GM10266 (cell line): ENCODE data around the gene TNP2.
A peak's percentile ranks its signal among the peaks of the same experiment; 100 is the strongest.

ENCODE experiments used
- DNase-seq: peaks from one replicate; pipeline ENCODE4 v3.0.0; 2012; ENCODE audit errors: extremely low spot score
- TF ChIP-seq, protein P1 (sequence below): IDR thresholded peaks from 2 replicates; pipeline ENCODE4 v1.5.1; 2012; ENCODE audit warnings: mild to moderate bottlenecking, low read depth; ENCODE audit not compliant: control insufficient read depth, insufficient read depth; ENCODE audit errors: missing control alignments

TNP2 gene

GRCh38 chr16:11312718-11313492, 43.8 kb upstream of the TNP2 start:
- no peak for DNase-seq

GRCh38 chr16:11310997-11311561, 42.0 kb upstream of the TNP2 start:
- TF ChIP-seq, protein P1, sequence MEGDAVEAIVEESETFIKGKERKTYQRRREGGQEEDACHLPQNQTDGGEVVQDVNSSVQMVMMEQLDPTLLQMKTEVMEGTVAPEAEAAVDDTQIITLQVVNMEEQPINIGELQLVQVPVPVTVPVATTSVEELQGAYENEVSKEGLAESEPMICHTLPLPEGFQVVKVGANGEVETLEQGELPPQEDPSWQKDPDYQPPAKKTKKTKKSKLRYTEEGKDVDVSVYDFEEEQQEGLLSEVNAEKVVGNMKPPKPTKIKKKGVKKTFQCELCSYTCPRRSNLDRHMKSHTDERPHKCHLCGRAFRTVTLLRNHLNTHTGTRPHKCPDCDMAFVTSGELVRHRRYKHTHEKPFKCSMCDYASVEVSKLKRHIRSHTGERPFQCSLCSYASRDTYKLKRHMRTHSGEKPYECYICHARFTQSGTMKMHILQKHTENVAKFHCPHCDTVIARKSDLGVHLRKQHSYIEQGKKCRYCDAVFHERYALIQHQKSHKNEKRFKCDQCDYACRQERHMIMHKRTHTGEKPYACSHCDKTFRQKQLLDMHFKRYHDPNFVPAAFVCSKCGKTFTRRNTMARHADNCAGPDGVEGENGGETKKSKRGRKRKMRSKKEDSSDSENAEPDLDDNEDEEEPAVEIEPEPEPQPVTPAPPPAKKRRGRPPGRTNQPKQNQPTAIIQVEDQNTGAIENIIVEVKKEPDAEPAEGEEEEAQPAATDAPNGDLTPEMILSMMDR: no peak
- DNase-seq: peak; percentile 73

More at GRCh38 chr16:11312718-11313492, 43.8 kb upstream of the TNP2 start:
- TF ChIP-seq, protein P1: no peak

- TF ChIP-seq, protein P1: no peak
- no peak for DNase-seq
Observed at GRCh38 chr16:11310634-11310977, 41.5 kb upstream of the TNP2 start.

- TF ChIP-seq, protein P1: no peak
- DNase-seq: no peak
Observed at GRCh38 chr16:11309895-11310633, 40.9 kb upstream of the TNP2 start.

GRCh38 chr16:11308493-11309283, 39.6 kb upstream of the TNP2 start:
- no peak for DNase-seq
- TF ChIP-seq, protein P1: no peak

- TF ChIP-seq, protein P1: no peak
- no peak for DNase-seq
Observed at GRCh38 chr16:11307639-11308492, 38.7 kb upstream of the TNP2 start.
